HG03095 (cell line): ENCODE results near the gene SDK1.
"Not testable (repeated sequence)": the region's sequence is repeated elsewhere in the genome, so short reads cannot be mapped to it uniquely, and the experiment has no call there.

Source experiments
- ATAC-seq: cut with Tn5 transposase; IDR thresholded peaks from one replicate; pipeline ENCODE4 v1.9.1; 2021; ENCODE audit warnings: moderate library complexity; ENCODE audit not compliant: unreplicated experiment

Gene SDK1

GRCh38 chr7:4308205-4308590 is 1007.1 kb downstream of the SDK1 start:
- no peak for ATAC-seq

DNA sequence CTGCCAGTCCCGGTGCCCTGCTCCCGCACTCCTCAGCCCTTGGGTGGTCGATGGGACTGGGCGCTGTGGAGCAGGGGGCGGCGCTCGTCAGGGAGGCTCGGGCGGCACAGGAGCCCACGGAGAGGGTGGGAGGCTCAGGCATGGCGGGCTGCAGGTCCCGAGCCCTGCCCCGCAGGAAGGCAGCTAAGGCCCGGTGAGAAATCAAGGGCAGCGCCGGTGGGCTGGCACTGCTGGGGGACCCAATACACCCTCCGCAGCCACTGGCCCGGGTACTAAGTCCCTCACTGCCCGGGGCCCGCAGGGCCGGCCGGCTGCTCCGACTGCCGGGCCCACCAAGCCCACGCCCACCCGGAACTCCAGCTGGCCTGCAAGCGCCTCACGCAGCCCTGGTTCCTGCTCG is 1012.9 kb downstream of the SDK1 start:
- not testable (repeated sequence) for ATAC-seq

- not testable (repeated sequence) for ATAC-seq
Measured at GRCh38 chr7:4314316-4314715, 1013.3 kb downstream of the SDK1 start.
